Endometrial microvascular endothelial cells (primary cell): ENCODE measurements around the gene ADAMTSL3. TPM values are rescaled to one million over a fixed set of nuclear protein-coding genes. Genes with fewer than 3 reads are reported as not detected.
"Not testable (repeated sequence)": the region's sequence is repeated elsewhere in the genome, so short reads cannot be mapped to it uniquely, and the experiment has no call there.

Experiments used
- in situ Hi-C: cut with HindIII; loops from 2 replicates; pipeline ENCODE4 v1.10.0; 2017; ENCODE audit warnings: low sequenced_read_pairs, low pct_unique_long_range_greater_than_20kb; ENCODE audit errors: inconsistent ontology term
- total RNA-seq: library from RNA; depleted of rRNA; stranded (reverse); fragments of >200 nt; gene quantifications from one replicate; pipeline ENCODE4 v1.2.3, GENCODE V29; 2015; ENCODE audit errors: inconsistent ontology term

Gene ADAMTSL3
- total RNA-seq, 1 donor from 2014 or later, result not detected

DNA sequence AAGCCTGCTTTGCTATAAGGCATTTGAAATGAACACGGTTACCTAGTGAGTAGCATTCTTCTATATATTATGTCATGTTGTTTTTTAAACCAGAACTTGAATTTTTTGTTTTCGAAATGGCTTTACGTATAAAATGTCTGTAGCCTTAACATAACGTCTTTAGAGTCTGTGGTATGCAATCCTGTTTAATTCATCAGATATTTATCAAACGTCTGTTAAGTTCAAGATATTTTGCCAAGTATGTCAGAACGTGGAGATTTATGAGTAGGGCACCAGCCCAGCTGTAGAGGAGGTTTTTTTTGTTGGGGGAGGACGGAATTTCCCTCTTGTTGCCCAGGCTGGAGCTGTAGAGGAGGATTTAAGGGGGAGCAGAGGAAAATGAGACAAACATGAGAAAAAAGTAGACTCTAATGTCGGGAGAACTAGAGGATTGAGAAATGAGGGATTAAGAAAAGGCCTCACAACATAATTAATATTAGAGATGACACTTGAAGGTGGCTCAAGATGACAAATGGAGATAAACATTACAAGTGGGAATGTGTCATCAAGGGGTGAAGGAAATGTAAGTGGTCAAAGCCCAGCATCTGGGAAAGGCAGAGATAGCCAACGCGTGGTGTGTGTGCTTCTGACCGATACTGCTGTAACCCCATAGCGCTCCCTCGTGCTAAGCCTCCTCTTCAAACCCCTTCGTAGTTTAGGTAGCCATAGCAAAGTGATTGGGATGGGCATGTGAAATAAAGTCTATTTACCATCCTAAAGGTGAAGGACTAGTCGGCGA is 427.7 kb downstream of the ADAMTSL3 start:
- in situ Hi-C loops, result no loop called here

DNA sequence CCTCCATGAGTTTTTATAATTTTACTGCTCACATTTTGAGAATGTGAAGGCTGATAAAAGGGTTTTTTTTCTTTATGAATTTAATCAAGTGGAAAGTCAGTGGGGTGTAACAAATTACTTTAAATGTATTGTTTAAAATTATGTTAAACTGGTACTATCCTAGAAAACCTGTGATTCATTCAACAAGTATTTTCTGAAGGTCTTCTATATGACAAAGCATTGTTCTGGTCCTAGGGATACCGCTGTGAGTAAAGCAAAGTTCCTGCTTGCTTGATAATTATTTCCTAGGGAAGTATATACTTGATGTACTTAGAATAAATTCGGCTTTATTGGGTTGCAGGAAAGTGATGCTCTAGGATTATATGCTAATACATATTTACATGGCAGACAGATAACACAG is 428.8 kb downstream of the ADAMTSL3 start:
- in situ Hi-C loops, result no loop called here

DNA sequence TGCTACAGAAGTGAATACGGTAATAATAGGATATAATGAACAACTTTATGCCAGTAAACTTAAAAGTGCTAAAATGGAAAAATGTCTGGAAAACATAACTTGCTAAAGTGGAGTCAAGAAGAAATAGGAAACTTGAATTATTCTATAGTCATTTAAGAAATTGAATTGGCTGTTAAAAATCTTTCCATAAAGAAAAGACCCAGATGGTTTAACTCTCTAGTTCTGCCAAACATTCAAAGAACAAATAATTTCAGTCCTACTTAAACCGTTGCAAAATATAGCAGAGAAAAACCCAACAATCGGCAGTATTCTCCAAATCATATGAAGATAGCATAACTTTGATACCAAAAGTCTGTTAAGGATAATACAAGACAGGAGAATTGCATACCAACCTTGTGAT is 432.1 kb downstream of the ADAMTSL3 start:
- in situ Hi-C loops, result not testable (repeated sequence)

Other genes with a start within 250 kb of the ADAMTSL3 start
- gene SH3GL3, start 206.8 kb upstream of the ADAMTSL3 start, total RNA-seq, result not detected